Left renal cortex interstitium (tissue), 4 donors: ENCODE data around the gene SLC17A2. TPM values are rescaled to one million over a fixed set of nuclear protein-coding genes. Genes with fewer than 3 reads are reported as not detected.
A peak's percentile ranks its signal among the peaks of the same experiment; 100 is the strongest.

Source experiments
- DNase-seq, 4 donors: peaks; one replicate each; pipeline ENCODE4 v3.0.0-alpha.2; 2013; ENCODE audit warnings: low read depth in 4 of 4, low spot score in 2 of 4, missing footprints in 1 of 4
- polyA plus RNA-seq, 4 donors: library from polyadenylated mRNA; unstranded; fragments of 120-200 nt; gene quantifications; one replicate each; pipeline ENCODE4 v1.2.1, GENCODE V29; 2013; ENCODE audit not compliant: insufficient read length in 4 of 4

SLC17A2 gene, protein sequence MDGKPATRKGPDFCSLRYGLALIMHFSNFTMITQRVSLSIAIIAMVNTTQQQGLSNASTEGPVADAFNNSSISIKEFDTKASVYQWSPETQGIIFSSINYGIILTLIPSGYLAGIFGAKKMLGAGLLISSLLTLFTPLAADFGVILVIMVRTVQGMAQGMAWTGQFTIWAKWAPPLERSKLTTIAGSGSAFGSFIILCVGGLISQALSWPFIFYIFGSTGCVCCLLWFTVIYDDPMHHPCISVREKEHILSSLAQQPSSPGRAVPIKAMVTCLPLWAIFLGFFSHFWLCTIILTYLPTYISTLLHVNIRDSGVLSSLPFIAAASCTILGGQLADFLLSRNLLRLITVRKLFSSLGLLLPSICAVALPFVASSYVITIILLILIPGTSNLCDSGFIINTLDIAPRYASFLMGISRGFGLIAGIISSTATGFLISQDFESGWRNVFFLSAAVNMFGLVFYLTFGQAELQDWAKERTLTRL
- polyA plus RNA-seq, result 1 to 10 TPM in 1 of 4 donors, under 1 TPM in 3; 0.38 to 1.2 (median 0.64) TPM

DNA sequence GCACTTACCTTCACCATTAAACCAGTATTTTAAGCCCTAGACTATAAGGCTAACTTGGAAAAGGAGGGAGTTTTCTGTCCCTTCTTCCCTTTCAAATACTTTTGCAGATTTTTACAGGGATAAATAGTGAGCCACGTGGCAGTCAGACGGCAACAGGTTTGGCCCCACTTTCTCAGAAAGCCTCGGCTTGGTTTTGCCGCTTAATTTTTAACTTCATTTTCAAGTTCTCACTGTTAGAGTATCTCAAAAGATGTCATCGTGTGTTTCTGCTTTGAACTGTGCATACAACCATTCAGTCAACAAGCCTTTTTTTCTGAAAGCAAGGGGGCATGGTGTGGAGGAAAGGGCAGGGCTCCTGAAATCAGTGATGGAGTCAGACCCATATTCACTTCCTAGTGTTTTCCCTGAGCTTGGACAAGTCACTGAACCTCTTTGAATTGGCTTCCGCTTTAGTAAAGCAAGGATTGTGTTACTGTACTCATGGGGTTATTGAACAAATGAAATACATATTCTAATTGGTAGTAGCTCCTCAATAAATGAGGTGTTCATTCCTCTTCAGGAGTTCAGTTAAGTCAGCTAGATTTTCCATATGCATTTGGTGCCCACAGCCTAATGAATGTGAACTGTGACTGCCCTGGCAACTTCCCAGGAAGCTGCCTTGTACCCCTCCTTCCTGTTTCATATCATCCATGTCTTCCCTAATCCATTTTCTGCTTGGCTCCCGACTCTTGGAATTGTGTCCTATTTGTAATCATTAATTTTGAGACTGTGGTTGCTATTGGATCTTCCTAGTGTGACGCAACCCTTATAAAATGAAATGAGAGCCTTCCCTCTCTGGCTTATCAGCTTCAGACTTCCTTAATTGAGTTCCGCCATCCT, at the start of gene SLC17A2:
Gene SLC17A2 (minus strand): TSS at position 160 of the 879 bp plus-strand sequence. CDS start 4,895 bp downstream, outside the sequence.
- DNase-seq, result no peak

DNA sequence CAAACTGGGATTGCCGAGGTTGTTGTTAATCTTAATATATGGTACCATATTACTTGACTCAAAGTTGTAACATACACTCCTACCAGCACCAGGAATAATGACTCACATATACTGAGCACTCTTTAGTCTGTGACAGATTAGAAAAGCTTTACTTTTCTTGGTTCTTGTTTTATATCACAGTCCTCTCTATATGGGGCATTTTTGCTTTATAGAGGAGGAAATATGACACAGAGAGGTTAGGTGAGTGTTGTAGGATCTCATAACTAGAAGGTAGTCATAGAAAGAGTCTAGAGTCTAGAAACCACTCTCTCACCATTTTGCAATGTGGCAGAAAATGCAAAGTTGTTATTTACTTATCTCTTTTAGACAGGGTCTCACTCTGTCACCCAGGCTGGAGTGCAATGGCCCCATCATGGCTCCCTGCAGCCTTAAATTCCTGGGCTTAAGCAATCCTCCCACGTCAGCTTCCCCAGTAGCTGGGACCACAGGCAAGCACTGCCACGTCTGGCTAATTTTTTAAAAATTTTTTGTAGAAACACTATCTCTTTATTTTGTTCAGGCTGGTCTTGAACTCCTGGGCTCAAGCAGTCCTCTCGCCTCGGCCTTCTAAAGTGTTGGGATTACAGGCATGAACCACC, 45.6 kb upstream of the SLC17A2 start:
- no peak for DNase-seq

DNA sequence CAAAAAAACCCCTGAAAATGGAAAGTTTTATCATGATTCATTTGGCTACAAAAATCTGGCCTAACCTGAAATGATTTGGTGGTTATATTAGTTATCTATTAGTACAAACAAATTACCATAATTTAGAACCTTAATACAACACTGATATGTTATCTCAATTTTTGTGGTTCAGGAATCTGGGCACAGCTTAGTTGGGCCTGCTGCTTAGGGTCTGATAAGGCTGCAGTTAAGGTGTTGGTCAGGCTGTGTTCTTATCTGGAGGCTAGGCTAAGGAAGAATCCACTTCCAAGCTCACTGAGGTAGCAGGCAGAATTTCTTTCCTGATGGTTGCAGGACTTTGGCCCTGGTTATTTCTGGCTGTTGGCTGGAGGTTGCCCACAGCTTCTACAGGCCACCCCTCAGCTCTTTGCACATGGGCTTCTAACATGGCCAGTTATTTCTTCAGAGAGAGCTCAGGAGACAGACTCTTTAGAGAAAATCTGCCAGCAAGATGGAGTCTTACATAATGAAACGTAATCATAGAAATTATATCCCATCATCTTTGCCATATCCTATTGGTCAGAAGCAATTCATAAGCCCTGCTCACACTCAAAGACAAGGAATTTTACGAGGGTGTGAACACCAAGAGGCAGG, 43.5 kb upstream of the SLC17A2 start:
- DNase-seq, result no peak

DNA sequence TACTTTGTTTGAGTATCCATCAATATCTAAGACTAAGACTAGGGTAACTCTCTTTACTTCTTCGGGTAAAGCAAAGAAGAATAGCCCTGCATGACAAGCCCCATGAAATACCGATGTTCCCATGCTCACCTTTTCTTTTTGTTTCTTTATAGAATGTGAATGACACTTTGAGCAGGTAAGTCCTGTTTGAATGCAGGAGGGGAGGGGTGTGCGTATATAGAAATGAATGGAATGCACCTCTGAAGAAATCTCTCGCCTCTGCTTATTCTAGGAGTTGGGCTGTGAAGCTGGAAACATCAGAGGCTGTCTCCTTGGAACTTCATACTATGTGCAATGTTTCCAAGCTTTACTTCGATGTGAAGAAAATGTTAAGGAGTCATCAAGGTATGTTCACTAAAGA, 42.4 kb upstream of the SLC17A2 start:
- no peak for DNase-seq

DNA sequence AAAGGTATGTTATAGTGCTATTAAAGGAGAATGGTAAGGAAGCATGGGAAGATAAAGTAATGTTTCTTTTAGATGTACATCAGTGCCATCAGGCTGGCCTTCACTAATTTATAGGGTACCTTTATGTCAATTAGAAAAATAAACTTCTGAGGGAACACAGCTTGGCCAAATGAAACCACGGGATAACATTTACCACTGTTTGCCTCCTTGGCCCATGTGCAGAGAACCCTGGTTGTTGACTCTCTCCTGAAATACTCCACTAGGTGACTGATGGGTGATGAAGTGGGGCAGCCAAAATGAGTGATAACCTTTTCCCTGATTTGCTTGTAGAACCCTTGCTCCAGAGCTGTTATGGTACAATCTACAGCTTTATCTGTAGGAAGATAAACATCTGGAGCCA, 41.6 kb upstream of the SLC17A2 start:
- DNase-seq, result no peak

DNA sequence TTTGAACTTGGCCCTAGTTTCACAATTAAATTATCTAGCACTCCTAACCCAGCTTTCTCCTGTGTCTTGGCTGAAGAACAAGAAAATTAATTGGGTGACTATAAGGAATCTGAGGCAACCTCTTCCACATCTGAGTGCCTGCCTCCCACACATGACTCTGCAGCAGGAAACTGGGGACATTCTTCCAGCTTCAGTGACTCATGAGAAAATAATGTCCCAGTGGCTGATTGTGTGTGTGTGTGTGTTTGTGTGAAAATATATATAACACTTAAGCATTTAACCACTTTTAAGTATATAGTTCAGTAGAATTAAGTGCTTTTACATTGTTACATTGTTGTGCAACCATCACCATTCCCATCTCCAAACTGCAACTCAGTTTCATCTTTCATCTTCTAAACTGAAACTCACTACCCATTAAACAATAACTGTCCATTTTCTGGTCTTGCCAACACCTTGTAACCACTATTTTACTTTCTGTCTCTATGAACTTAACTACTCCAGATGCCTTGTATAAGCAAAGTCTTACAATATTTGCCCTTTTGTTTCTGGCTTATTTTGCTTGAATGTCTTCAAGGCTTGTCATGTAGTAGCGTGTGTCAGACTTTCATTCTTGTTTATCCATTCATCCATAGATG, 40.8 kb upstream of the SLC17A2 start:
- peak in 2 of 4 donors; percentile 52 to 72 for DNase-seq

DNA sequence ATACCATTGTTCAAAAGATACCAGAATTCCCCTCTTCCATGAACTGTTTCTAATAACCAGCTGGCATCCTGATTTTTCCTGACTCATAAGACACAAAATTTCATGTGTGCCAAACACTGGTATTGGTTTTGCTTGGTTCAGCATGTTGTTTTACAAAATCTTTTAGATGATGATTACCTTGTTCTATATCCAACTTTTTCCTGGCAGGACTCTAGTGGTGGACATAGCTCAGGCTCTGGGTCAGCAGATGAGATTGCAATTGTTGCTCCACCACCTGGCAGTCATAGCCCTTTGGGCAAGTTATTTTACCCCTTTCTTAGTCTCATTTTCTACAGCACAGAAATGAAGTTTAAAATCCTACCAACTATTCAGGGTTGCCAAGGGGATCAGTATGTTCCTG, 38.3 kb upstream of the SLC17A2 start:
- DNase-seq, result no peak

DNA sequence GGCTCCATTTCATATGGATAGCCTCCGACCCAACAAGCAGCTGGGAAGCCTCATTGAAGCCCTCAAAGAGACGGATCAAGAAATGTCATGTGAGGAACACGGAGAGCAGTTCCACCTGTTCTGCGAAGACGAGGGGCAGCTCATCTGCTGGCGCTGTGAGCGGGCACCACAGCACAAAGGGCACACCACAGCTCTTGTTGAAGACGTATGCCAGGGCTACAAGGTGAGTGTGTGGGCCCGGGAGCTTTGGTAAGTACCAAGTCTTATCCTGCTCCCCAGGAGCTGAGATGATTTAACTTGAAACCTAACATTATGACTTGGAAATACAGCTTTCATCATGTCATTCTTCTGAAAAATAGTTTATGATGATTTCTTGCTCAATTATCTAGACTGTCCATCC, 36.2 kb upstream of the SLC17A2 start:
- no peak for DNase-seq

DNA sequence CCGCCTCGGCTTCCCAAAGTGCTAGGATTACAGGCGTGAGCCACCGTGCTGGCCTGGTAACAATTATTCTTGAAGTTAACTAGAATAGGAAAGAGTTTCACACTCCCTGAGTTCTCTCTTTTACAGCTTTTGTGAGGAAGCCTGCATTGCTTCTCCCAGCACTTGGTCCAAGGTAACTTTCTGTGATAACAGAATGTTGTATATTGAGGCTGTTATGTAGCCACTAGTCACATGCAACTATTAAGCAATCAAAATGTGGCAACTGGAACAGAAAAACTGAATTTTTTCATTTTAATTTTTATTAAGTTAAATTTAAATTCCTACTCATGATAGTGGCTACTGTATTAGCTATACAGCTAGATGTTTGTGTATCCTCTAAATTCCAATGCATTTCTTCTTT, 34.6 kb upstream of the SLC17A2 start:
- no peak for DNase-seq

DNA sequence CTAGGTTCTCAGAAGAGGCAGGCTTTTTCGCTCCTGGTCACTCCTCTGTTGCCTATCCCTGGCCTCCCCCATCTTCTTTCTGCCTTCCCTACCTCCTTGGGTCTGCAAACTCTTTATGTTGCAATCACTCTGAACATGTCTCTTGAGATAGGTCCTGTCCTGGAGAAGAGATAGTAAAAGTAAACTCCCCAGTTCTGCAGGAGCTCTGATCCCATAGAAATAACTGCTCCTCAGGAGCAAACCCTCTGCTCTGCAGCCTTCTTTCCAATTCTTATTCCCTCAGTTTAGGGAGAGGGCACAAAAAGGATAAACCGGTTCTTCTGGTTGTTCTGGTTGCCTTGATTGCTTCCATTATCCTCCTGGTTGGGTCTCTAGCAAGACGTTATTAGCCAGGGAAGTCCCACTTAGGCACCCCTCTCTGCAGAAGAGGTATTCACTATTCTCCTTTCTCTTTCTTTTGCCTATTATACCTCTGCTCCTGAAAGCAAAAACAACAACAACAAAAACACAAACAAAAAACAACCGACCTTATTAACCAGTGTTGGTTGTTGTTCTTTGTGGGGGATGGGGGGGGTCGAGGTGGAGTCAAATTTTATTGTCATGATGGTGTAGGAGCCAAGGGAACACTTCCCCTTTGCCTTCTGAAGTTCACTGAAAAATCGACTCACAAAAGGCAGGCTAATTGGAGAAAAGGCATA, 33.1 kb upstream of the SLC17A2 start:
- DNase-seq, result peak in 1 of 4 donors; percentile 49

DNA sequence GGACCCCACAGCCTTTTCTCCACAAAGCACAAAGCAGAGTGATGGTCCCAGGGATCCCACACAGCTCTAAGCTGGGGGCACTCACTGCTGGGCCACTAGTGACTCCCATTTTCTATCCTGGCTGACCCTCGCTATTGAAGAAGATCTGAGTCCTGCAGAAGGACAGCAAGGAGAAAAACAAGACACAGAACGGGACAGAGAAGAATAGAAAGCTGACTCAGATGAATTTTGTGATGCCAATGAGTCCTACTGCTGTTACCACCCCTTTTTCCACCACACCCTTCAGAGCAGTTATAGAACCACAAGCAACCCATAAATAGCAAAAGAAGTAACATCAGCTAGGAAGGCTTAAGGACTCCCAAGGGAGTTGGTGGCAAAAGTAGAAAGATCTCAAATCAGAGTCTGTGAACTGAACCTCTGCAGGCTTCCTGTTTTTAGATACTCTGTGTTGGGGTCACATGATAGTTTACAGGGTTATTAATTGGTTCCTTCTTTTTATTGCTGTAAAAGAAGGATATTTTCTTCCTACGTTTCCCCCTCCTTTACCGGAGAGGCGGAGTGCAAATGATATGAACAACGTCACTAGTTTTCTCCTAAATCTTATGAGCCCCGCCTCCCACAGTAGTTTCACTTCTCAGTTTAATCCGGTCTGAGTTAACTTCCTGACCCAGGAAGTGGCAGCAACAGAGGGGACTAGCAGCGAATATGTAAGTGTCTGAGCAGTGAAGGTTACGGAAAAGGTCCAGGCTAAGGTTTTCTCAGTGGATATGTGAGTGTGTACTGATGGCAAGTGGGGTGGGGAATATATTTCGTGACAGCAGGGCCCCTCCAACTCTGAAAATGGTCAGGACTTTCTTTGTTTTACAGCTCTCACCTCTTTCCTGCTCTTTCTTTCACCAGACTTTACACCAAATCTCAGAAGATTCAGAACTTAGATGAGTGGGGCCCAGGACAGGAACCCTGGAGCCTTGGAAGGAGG, 31.9 kb upstream of the SLC17A2 start, which contains the start of gene TRIM38:
Gene TRIM38 (plus strand): TSS at position 654 of the 979 bp plus-strand sequence. CDS start 3,721 bp downstream, outside the sequence.
- peak; percentile 65 to 85 (median 73) for DNase-seq

DNA sequence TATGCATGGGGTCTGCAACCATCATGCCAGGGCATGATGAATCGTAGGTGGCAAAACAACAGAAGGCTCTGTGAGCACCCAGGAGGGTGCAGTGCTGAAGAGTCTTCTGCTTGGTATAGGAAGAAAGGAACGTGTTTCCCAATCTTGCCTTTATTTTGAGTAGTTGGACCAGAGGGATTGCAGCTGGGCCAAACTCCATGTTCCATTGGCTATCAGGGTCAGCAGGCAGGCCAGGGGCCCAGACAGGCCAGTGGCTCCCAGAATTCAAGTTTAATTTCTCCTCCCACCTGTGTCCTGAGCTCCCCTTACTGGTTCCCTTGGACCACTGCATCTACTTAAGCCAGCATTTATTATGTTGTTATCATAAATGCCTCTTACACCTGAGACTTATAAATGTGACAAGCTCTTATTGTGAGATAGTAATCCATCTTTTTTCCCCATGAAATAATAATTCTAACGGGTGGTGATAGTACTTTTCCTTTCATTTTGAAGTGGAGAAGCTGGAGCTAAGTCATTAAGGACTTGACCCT, 31.2 kb upstream of the SLC17A2 start:
- no peak for DNase-seq

DNA sequence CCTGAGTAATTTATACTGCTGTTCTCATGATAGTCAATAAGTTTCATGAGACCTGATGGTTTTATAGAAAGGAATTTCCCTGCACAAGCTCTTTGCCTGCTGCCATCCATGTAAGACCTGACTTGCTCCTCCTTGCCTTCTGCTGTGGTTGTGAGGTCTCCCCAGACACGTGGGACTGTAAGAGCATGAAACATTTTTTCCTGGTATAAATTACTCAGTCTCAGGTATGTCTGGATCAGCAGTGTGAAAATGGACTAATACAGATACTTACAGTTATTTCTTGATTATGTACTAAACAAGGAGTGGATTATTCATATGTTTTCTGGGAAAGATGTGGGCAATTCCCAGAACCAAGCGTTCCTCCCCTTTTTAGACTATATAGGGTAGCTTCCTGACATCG, 30.2 kb upstream of the SLC17A2 start:
- no peak for DNase-seq

DNA sequence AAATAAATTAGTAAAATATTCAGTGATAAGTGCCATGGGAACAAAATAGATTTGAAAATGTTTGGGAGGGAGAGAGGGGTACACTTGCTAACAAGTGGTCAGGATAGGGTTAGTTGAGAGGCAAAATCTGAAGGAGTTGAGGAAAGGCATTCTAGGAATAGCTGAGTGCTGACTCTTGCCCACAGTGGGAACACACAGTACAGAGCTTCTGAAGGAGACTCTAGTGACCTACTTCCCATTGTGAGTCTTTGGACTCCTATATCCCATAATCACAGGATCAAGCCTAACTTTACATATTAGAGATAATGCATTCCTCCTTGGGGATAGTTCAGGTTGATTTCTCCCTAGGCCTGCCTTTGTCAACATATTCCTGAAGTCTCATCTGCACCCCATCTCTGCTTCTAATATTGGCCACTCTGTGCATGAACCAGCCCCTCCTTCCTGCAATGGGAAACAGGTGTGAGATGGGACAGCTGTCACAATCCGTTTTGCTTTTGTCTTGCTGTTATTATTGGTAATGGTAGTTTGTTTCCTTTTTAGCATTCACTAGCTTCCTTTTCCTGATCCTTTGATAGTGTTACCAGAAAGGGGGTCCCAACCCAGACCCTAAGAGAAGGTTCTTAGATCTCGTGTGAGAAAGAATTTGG, 29.5 kb upstream of the SLC17A2 start:
- DNase-seq, result no peak

DNA sequence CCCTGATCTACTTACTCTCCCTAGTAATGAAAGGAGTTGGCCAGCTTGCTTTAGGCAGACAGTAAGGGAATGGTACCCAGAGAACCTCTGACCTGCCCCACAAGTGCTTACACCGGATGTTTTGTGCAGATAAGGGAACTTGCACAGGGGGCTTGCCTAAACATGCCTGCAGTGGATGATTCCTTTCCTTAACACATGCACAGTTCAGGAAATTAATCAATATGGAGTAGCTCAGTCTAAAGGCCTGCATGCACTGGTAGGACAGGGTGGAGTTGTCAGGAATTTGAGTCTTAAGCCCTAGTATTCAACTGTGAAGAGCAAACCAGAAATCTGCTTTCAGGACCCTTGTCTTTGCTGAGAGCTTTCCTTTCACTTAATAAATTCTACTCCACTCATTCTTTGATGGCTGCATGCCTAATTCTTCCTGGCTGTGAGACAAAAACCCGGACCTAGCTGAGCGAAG, 28.2 kb upstream of the SLC17A2 start:
- no peak for DNase-seq

DNA sequence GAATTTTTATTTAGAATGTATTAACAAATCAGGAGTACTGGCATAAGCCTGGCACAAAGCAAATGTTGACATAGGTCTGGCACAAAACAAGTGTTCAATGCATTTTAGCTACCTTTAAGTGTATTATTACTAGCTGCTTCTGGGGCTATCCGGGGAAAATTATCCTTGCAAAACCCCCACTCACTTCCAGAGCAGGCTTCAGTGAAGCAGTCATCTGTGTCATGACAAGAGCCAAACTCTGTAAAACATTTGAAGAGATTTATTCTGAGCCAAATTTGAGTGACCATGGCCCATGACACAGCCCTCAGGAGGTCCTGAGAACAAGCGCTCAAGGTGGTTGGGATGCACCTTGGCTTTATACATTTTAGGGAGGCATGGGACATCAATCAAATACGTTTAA, 25.7 kb upstream of the SLC17A2 start:
- DNase-seq, result peak in 1 of 4 donors; percentile 1

DNA sequence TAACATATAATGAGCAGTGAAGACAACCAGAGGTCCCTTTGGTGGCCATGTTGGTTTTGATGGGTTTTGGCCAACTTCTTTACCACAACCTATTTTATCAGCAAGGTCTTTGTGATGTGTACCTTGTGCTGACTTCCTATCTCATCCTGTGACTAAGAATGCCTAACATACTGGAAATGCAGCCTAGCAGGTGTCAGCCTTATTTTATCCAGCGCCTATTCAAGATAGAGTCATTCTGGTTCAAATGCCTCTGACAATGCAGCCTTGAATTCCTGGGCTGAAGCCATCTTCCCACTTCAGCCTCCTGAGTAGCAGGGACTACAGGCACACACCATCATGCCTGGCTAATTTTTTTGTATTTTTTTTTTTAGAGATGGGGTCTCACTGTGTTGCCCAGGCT, 24.3 kb upstream of the SLC17A2 start:
- DNase-seq, result no peak
